PC-3 (cell line): ENCODE results near the gene TBC1D2. TPM values are rescaled to one million over a fixed set of nuclear protein-coding genes. Genes with fewer than 3 reads are reported as not detected.
A peak's percentile ranks its signal among the peaks of the same experiment; 100 is the strongest.

Experiments
- ATAC-seq: fragments of 200-7000 bp; cut with Tn5 transposase; 2 replicates; pipeline ENCODE4 v1.9.1; 2020; ENCODE audit warnings: mild to moderate bottlenecking, moderate library complexity
- BruUV-seq: library from RNA; stranded (reverse); fragments of 400-500 nt; replicated peaks from 2 replicates; lab custom pipeline; 2021; lab: Mats Ljungman, UMichigan
- CTCF ChIA-PET: fragments of 300-600 bp; sonication (Branson Sonifier 250); formaldehyde crosslinking; loops from one replicate; lab custom pipeline; 2022; ENCODE audit warnings: antibody characterized with exemption; lab: Charles Lee
- POLR2A ChIA-PET: fragments of 300-600 bp; sonication (Branson Sonifier 250); formaldehyde crosslinking; loops from one replicate; lab custom pipeline; 2022; ENCODE audit warnings: antibody characterized with exemption; ENCODE audit not compliant: unreplicated experiment; lab: Charles Lee
- DNase-seq: peaks from one replicate; pipeline ENCODE4 v3.0.0-alpha.2; 2015
- H2AFZ ChIP-seq: fragments of 300-600 bp; sonication (generic); 2 replicates; pipeline ENCODE4 v1.6.0; 2016; ENCODE audit warnings: antibody characterized with exemption, low read length
- H3F3A ChIP-seq: fragments of 300-600 bp; sonication (generic); one replicate; pipeline ENCODE4 v1.6.0; 2017; ENCODE audit warnings: antibody characterized with exemption, low read length, control low read depth, mild to moderate bottlenecking; ENCODE audit not compliant: unreplicated experiment
- H3K27ac ChIP-seq: fragments of 300-600 bp; sonication (generic); 2 replicates; pipeline ENCODE4 v1.5.1; 2016; ENCODE audit warnings: mild to moderate bottlenecking, low read length
- H3K27me3 ChIP-seq: fragments of 300-600 bp; sonication (generic); 2 replicates; pipeline ENCODE4 v1.6.1; 2016; ENCODE audit warnings: low read length, mixed read lengths
- H3K36me3 ChIP-seq: fragments of 300-600 bp; sonication (generic); 2 replicates; pipeline ENCODE4 v1.6.1; 2016; ENCODE audit warnings: low read depth, mixed run types, low read length, mixed read lengths
- H3K4me1 ChIP-seq: fragments of 300-600 bp; sonication (generic); 2 replicates; pipeline ENCODE4 v1.5.1; 2016; ENCODE audit warnings: low read length; ENCODE audit not compliant: insufficient read depth
- H3K4me2 ChIP-seq: fragments of 300-600 bp; sonication (generic); 2 replicates; pipeline ENCODE4 v1.6.0; 2016; ENCODE audit warnings: low read length
- H3K4me3 ChIP-seq: fragments of 300-600 bp; sonication (generic); 2 replicates; pipeline ENCODE4 v1.5.1; 2016; ENCODE audit warnings: mild to moderate bottlenecking, low read length, mixed read lengths
- H3K79me2 ChIP-seq: fragments of 300-600 bp; sonication (generic); 2 replicates; pipeline ENCODE4 v1.6.1; 2017; ENCODE audit warnings: low read length, mixed read lengths
- H3K9ac ChIP-seq: fragments of 300-600 bp; sonication (generic); 2 replicates; pipeline ENCODE4 v1.6.0; 2016; ENCODE audit warnings: mild to moderate bottlenecking, low read length
- H3K9me2 ChIP-seq: fragments of 300-600 bp; sonication (generic); replicated peaks from 2 replicates; pipeline ENCODE4 v1.6.1; 2016; ENCODE audit warnings: mixed run types, low read length, mixed read lengths
- H3K9me3 ChIP-seq: fragments of 300-600 bp; sonication (generic); 2 replicates; pipeline ENCODE4 v1.6.1; 2016; ENCODE audit warnings: low read length, mixed read lengths
- H4K20me1 ChIP-seq: fragments of 300-600 bp; sonication (generic); 2 replicates; pipeline ENCODE4 v1.6.1; 2016; ENCODE audit warnings: low read length, mixed read lengths
- CTCF ChIP-seq: fragments of 300-600 bp; sonication (generic); conservative IDR thresholded peaks from 2 replicates; pipeline ENCODE4 v1.5.1; 2017; ENCODE audit warnings: antibody characterized with exemption, low read depth, mild to moderate bottlenecking, low read length
- EZH2 ChIP-seq: fragments of 300-600 bp; sonication (generic); IDR thresholded peaks from one replicate; pipeline ENCODE4 v1.6.1; 2017; ENCODE audit warnings: antibody characterized with exemption, mild to moderate bottlenecking, low read length; ENCODE audit not compliant: unreplicated experiment
- EZH2phosphoT487 ChIP-seq: fragments of 300-600 bp; sonication (generic); IDR thresholded peaks from 2 replicates; pipeline ENCODE4 v1.6.1; 2018; ENCODE audit warnings: mild to moderate bottlenecking, antibody characterized with exemption, low read length, borderline replicate concordance
- intact Hi-C: fragments of 100-400 bp; cut with micrococcal nuclease; formaldehyde crosslinking; loops from 2 replicates; pipeline ENCODE4 v1.9.0; 2023
- total RNA-seq: library from RNA; depleted of rRNA; stranded (reverse); fragments of >200 nt; gene quantifications from 2 replicates; pipeline ENCODE4 v1.2.3, GENCODE V29; 2014

The TBC1D2 gene
- total RNA-seq, 1 experiment from 2014 or later, result 7.4 TPM

DNA sequence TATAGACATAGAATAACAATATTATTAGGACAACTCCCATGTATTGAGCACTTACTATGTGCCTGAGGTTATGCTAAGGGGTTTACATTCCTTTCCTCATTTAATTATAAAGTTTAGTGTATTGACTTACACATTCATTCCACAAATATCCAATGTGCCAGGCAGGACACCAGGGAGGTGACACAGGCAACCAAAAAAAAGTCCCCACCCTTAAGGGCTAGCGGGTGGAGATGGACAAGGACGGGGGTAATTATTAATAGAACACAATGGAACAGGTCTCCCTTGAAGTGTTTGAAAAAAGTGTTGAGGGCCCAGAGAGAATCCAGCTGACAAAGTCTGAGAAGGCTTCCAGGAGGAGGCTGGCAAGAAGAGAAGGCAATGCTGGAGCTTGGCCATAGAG lies 5.7 kb downstream of the TBC1D2 start:
- ATAC-seq (no peak), DNase-seq (no peak)
- Histone ChIP-seq H3K9ac (no peak overlapping the region), H3K4me3 (no peak overlapping the region), H3F3A (no peaks in the 10 kb centered on the region), H2AFZ (no peak overlapping the region), H3K27me3 (no peaks in the 10 kb centered on the region), H3K79me2 (peaks cover 28% of the 10 kb centered on the region), H3K27ac (peak overlapping the region; percentile 80), H4K20me1 (no peaks in the 10 kb centered on the region), H3K9me2 (no peaks in the 10 kb centered on the region), H3K36me3 (no peaks in the 10 kb centered on the region), H3K4me1 (peaks cover 62% of the 10 kb centered on the region), H3K9me3 (no peaks in the 10 kb centered on the region), H3K4me2 (peak overlapping the region; percentile 16; the same call in 1 of the 2 replicates)
- intact Hi-C loops, result no loop called here
- ChIA-PET POLR2A (no interaction called here), CTCF (no interaction called here)
- TF ChIP-seq CTCF, result no peak
- TF ChIP-seq EZH2phosphoT487, result no peak
- no peak for TF ChIP-seq EZH2
- BruUV-seq, result no TSS peak

GRCh38 chr9:98248737-98249474 lies 6.5 kb downstream of the TBC1D2 start:
- Histone ChIP-seq H3K9me3 (no peaks in the 10 kb centered on the region), H4K20me1 (no peaks in the 10 kb centered on the region), H3K27me3 (no peaks in the 10 kb centered on the region), H3K9ac (peak overlapping the region; percentile 61), H3K9me2 (no peaks in the 10 kb centered on the region), H3K36me3 (no peaks in the 10 kb centered on the region), H3K79me2 (peaks cover 19% of the 10 kb centered on the region), H2AFZ (peak overlapping the region; percentile 69; the same call in 1 of the 2 replicates), H3K4me1 (peaks cover 53% of the 10 kb centered on the region), H3K4me2 (no peak overlapping the region), H3F3A (no peaks in the 10 kb centered on the region), H3K27ac (peak overlapping the region; percentile 87), H3K4me3 (no peak overlapping the region)
- ChIA-PET CTCF (no interaction called here), POLR2A (no interaction called here)
- DNase-seq (peak; percentile 62), ATAC-seq (peak; percentile 24; the same call in 1 of the 2 replicates)
- intact Hi-C loops, result no loop called here
- BruUV-seq, result no TSS peak
- no peak for TF ChIP-seq CTCF
- TF ChIP-seq EZH2phosphoT487, result no peak
- no peak for TF ChIP-seq EZH2
